Measurements from ENCODE around the gene CTXN1.
A peak's percentile ranks its signal among the peaks of the same experiment; 100 is the strongest.

DNA sequence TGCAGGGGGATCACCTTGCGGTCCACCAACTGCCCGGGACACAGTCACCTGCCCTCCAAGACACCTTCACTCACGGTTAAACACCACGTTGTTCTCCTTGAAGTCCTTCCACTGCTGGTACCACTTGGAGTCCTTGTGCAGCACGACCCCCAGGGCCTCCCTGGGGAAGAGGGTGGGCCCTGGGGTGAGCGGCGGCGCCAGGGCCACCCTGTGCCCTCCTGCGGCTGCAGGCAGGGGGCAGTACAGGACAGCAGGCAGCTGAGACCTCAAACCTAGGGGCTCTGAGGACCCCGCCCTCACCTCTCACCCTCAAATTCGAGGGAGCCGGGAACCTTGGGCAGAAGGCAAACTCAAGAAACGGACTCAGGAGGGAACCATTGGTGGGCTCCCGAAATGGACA lies 7.5 kb upstream of the CTXN1 start:
- TF ChIP-seq CTCF (conservative IDR thresholded peaks at IDR 0.05) (peak; percentile 60), EZH2 (IDR thresholded peaks at IDR 0.05; ENCODE audit: low read depth) (no peak)
